GM06990 (cell line): Measurements from ENCODE around the gene ABI3BP.

Experiments used
- DNase-seq: peaks from one replicate; pipeline ENCODE4 v3.0.0-alpha.2; 2011; ENCODE audit not compliant: insufficient read length; ENCODE audit errors: extremely low read depth
- H3K27me3 ChIP-seq: replicated peaks from 2 replicates; pipeline ENCODE4 v1.6.0; 2011; ENCODE audit warnings: low read length; ENCODE audit not compliant: control insufficient read depth, insufficient read depth
- H3K36me3 ChIP-seq: 2 replicates; pipeline ENCODE4 v1.5.1; 2011; ENCODE audit warnings: low read length; ENCODE audit not compliant: control insufficient read depth, insufficient read depth
- H3K4me3 ChIP-seq: replicated peaks from 2 replicates; pipeline ENCODE4 v1.5.1; 2011; ENCODE audit warnings: low read depth, mild to moderate bottlenecking, control low read depth, low read length
- TF ChIP-seq, protein P1 (sequence below): IDR thresholded peaks from 2 replicates; pipeline ENCODE4 v1.5.1; 2011; ENCODE audit warnings: low read length, control low read depth, mild to moderate bottlenecking, inconsistent platforms; ENCODE audit not compliant: insufficient read depth, poor library complexity, severe bottlenecking

ABI3BP gene

DNA sequence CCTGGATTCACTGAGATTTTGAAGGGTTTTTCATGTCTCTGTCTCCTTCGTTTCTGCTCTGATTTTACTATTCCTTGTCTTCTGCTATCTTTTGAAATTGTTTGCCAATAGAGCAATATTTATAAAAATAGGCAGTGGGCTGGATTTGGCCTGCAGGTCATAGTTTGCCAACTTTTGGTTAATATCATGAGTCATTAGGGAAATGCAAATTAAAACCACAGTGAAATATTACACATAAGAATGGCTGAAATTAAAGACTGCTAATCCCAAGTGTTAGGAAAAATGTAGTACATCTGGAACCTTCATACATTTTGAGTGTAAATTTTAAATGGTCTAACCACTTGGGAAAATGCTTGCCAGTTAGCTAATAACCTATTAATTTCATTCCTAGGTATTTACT lies 56.3 kb downstream of the ABI3BP start:
- no peaks in the 10 kb centered on the region for H3K36me3 ChIP-seq
- no peak for DNase-seq
- no peak overlapping the region for H3K4me3 ChIP-seq
- TF ChIP-seq, protein P1, sequence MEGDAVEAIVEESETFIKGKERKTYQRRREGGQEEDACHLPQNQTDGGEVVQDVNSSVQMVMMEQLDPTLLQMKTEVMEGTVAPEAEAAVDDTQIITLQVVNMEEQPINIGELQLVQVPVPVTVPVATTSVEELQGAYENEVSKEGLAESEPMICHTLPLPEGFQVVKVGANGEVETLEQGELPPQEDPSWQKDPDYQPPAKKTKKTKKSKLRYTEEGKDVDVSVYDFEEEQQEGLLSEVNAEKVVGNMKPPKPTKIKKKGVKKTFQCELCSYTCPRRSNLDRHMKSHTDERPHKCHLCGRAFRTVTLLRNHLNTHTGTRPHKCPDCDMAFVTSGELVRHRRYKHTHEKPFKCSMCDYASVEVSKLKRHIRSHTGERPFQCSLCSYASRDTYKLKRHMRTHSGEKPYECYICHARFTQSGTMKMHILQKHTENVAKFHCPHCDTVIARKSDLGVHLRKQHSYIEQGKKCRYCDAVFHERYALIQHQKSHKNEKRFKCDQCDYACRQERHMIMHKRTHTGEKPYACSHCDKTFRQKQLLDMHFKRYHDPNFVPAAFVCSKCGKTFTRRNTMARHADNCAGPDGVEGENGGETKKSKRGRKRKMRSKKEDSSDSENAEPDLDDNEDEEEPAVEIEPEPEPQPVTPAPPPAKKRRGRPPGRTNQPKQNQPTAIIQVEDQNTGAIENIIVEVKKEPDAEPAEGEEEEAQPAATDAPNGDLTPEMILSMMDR = no peak
- H3K27me3 ChIP-seq = no peaks in the 10 kb centered on the region

GRCh38 chr3:100932491-100932890 lies 60.7 kb downstream of the ABI3BP start:
- TF ChIP-seq, protein P1 = no peak
- DNase-seq = no peak
- H3K27me3 ChIP-seq = no peaks in the 10 kb centered on the region
- H3K4me3 ChIP-seq = no peak overlapping the region
- H3K36me3 ChIP-seq = no peaks in the 10 kb centered on the region

DNA sequence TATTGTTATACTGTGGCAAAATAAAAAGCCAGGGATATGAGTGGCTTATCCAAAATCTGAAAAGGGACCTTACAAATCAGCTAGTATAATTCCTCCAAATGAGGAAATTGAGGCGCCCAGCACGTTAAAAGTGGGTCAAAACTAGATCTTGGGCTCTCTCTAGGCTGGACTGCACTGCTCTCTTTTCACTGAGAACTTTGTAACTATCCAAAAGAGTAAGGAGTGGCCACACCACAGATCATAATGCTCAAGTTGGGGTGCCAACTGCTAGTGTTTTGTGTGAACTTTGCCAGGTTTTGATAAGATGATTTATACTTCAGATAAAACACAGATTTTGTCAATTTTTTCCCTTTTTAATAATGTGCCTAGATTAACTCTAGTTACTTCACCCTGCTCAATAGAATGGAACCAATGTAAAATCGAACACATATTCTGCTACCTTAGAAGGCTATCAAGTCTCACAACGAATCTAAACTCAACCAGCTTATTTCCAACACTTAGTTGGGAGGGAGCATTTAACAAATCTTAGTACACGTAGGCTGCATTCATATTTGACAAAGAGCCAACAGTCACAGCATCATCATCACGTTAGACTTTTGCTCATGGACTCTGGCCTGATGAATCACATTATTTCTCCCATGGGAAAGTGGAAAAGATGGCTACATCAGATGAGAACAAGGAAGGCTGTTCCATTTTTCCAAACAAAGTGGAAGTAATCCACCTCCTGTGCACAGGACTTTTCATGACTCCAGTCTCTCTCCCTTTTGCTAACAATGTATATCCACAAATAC lies 64.4 kb downstream of the ABI3BP start:
- no peak for DNase-seq
- TF ChIP-seq, protein P1 = no peak
- Histone ChIP-seq H3K27me3 (no peaks in the 10 kb centered on the region), H3K4me3 (no peak overlapping the region), H3K36me3 (no peaks in the 10 kb centered on the region)

GRCh38 chr3:100927775-100928174 lies 65.4 kb downstream of the ABI3BP start:
- Histone ChIP-seq H3K27me3 (no peaks in the 10 kb centered on the region), H3K4me3 (no peak overlapping the region), H3K36me3 (no peaks in the 10 kb centered on the region)
- no peak for DNase-seq
- TF ChIP-seq, protein P1 = no peak

DNA sequence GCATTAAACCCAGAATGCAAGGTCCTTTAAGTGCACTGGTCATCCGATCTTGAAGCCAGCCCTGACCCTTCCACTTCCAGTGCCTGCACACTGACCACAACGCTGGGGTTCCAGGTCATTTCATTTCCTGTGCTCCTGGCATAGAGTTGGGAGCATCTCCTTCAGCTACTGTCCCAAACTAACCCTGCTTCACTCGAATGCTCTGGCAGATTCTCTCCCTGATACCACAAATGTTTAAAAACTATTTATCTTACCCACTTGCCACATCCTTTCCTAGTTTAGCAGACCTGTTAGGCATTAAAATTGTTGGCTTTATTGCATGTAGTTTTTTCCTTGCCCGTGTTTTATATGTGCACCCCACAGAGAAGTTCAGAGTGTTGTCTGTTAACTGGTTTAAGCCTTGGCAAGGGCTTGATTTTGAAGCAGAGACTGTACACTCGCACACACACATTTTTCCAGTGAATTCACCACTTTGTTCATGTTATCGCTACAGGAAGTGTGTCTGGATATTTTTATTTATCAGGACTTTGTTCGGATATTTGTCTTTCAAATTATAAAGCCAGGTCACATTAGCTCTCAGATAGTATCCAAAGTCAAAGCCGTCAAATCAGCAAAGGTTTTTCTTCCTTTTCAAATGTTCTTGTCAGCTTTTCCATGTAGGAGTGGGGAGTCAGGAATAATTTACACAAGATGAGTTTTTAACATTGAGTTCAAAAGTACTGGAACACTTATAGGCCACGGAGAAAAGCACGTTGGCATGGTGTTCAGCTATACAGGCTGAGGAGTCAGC lies 77.3 kb downstream of the ABI3BP start:
- no peak for DNase-seq
- Histone ChIP-seq H3K36me3 (no peaks in the 10 kb centered on the region), H3K27me3 (no peaks in the 10 kb centered on the region), H3K4me3 (no peak overlapping the region)
- TF ChIP-seq, protein P1 = no peak
